Skin epidermis (tissue), 12 donors: ENCODE results near the gene PRR4.

Source experiments
- H3K27ac ChIP-seq, 21 experiments: fragments of 200-600 bp; sonication (generic) in 11 of 21; one replicate each; pipeline ENCODE4 v1.5.0; 2020; ENCODE audit warnings: mild to moderate bottlenecking in 3 of 21, inconsistent platforms in 2 of 21, moderate library complexity in 2 of 21
- H3K4me3 ChIP-seq, 7 experiments: fragments of 200-600 bp; sonication (generic) in 2 of 7; one replicate each; pipeline ENCODE4 v1.5.0; 2020; ENCODE audit warnings: inconsistent platforms in 2 of 7, mild to moderate bottlenecking in 2 of 7, moderate library complexity in 1 of 7

PRR4 gene

GRCh38 chr12:10849425-10849878 lies at the start of gene PRR4:
TSS of gene PRR4 (minus strand) at chr12:10849475. CDS start at chr12:10849437, 38 bp downstream.
- Histone ChIP-seq H3K4me3 (no peak within 1 kb of the TSS), H3K27ac (no peak within 1 kb of the TSS)

GRCh38 chr12:10896854-10897253 lies 47.6 kb upstream of the PRR4 start:
- no peak overlapping the region for H3K4me3 ChIP-seq
- no peak overlapping the region for H3K27ac ChIP-seq

GRCh38 chr12:10891937-10892336 lies 42.7 kb upstream of the PRR4 start:
- H3K27ac ChIP-seq, result no peak overlapping the region

GRCh38 chr12:10889226-10889625 lies 40.0 kb upstream of the PRR4 start:
- no peak overlapping the region for H3K27ac ChIP-seq

More at GRCh38 chr12:10891937-10892336, 42.7 kb upstream of the PRR4 start:
- H3K4me3 ChIP-seq, result no peak overlapping the region

GRCh38 chr12:10884086-10884725 lies 34.9 kb upstream of the PRR4 start, which contains the start of gene PRH1:
TSS of gene PRH1 (minus strand) at chr12:10884255. CDS start at chr12:10884217, 38 bp downstream.
- H3K27ac ChIP-seq, result no peak within 1 kb of the TSS
- H3K4me3 ChIP-seq, result no peak within 1 kb of the TSS

More at GRCh38 chr12:10889226-10889625, 40.0 kb upstream of the PRR4 start:
- no peak overlapping the region for H3K4me3 ChIP-seq

GRCh38 chr12:10873378-10873777 lies 24.1 kb upstream of the PRR4 start:
- H3K4me3 ChIP-seq, result no peak overlapping the region
- H3K27ac ChIP-seq, result no peak overlapping the region

GRCh38 chr12:10867381-10867780 lies 18.1 kb upstream of the PRR4 start:
- H3K4me3 ChIP-seq, result no peak overlapping the region

GRCh38 chr12:10863512-10864218 lies 14.4 kb upstream of the PRR4 start:
- no peak overlapping the region for H3K4me3 ChIP-seq
- H3K27ac ChIP-seq, result no peak overlapping the region

More at GRCh38 chr12:10867381-10867780, 18.1 kb upstream of the PRR4 start:
- H3K27ac ChIP-seq, result no peak overlapping the region

GRCh38 chr12:10861366-10861765 lies 12.1 kb upstream of the PRR4 start:
- no peak overlapping the region for H3K27ac ChIP-seq
- no peak overlapping the region for H3K4me3 ChIP-seq

- H3K27ac ChIP-seq, result no peak overlapping the region
- no peak overlapping the region for H3K4me3 ChIP-seq
Measured at GRCh38 chr12:10855807-10856206, 6.5 kb upstream of the PRR4 start.

- no peak overlapping the region for H3K27ac ChIP-seq
- no peak overlapping the region for H3K4me3 ChIP-seq
Measured at GRCh38 chr12:10853776-10854175, 4.5 kb upstream of the PRR4 start.

GRCh38 chr12:10851243-10851858 lies 2.1 kb upstream of the PRR4 start:
- Histone ChIP-seq H3K27ac (no peak overlapping the region), H3K4me3 (no peak overlapping the region)

GRCh38 chr12:10847744-10848143 lies 1.5 kb downstream of the PRR4 start:
- Histone ChIP-seq H3K27ac (no peak overlapping the region), H3K4me3 (no peak overlapping the region)

- Histone ChIP-seq H3K27ac (no peak overlapping the region), H3K4me3 (no peak overlapping the region)
Measured at GRCh38 chr12:10842862-10843261, 6.4 kb downstream of the PRR4 start.

- Histone ChIP-seq H3K4me3 (no peak overlapping the region), H3K27ac (no peak overlapping the region)
Measured at GRCh38 chr12:10838461-10838860, 10.8 kb downstream of the PRR4 start.

GRCh38 chr12:10829994-10830393 lies 19.3 kb downstream of the PRR4 start:
- H3K27ac ChIP-seq, result no peak overlapping the region
- no peak overlapping the region for H3K4me3 ChIP-seq

- H3K27ac ChIP-seq, result no peak within 1 kb of the TSS
- H3K4me3 ChIP-seq, result no peak within 1 kb of the TSS
Measured at GRCh38 chr12:10826258-10826657, 23.0 kb downstream of the PRR4 start, which contains the start of gene TAS2R10. TSS of gene TAS2R10 (minus strand) at chr12:10826358. CDS start at chr12:10826269, 89 bp downstream.

GRCh38 chr12:10824957-10825356 lies 24.3 kb downstream of the PRR4 start:
- no peak overlapping the region for H3K27ac ChIP-seq
- no peak overlapping the region for H3K4me3 ChIP-seq

GRCh38 chr12:10811883-10812536 lies 37.3 kb downstream of the PRR4 start:
- no peak overlapping the region for H3K27ac ChIP-seq

GRCh38 chr12:10810068-10810467 lies 39.2 kb downstream of the PRR4 start, which contains the start of gene TAS2R9:
TSS of gene TAS2R9 (minus strand) at chr12:10810168. CDS start at chr12:10810075, 93 bp downstream.
- Histone ChIP-seq H3K27ac (no peak within 1 kb of the TSS), H3K4me3 (no peak within 1 kb of the TSS)

More at GRCh38 chr12:10811883-10812536, 37.3 kb downstream of the PRR4 start:
- no peak overlapping the region for H3K4me3 ChIP-seq
